ENCODE data around the gene GLOD4.
A peak's percentile ranks its signal among the peaks of the same experiment; 100 is the strongest.
"Not testable (repeated sequence)": the region's sequence is repeated elsewhere in the genome, so short reads cannot be mapped to it uniquely, and the experiment has no call there.

Gene GLOD4

GRCh38 chr17:802481-802880 lies 20.4 kb upstream of the GLOD4 start:
- no peak for DNase-seq

GRCh38 chr17:801660-802059 lies 19.6 kb upstream of the GLOD4 start:
- DNase-seq = no peak

- no peak for DNase-seq
Measured at GRCh38 chr17:800446-801242, 18.6 kb upstream of the GLOD4 start.

GRCh38 chr17:799261-799660 lies 17.2 kb upstream of the GLOD4 start:
- DNase-seq = no peak

GRCh38 chr17:798246-798645 lies 16.2 kb upstream of the GLOD4 start:
- no peak for DNase-seq

GRCh38 chr17:797236-797840 lies 15.3 kb upstream of the GLOD4 start:
- no peak for DNase-seq

- DNase-seq = no peak
Measured at GRCh38 chr17:796609-797008, 14.5 kb upstream of the GLOD4 start.

- no peak for DNase-seq
Measured at GRCh38 chr17:795721-796120, 13.6 kb upstream of the GLOD4 start.

GRCh38 chr17:795276-795675 lies 13.2 kb upstream of the GLOD4 start:
- DNase-seq = no peak

- peak; percentile 3 for DNase-seq
Measured at GRCh38 chr17:794876-795275, 12.8 kb upstream of the GLOD4 start.

- no peak for DNase-seq
Measured at GRCh38 chr17:792277-792676, 10.2 kb upstream of the GLOD4 start.

- DNase-seq = no peak
Measured at GRCh38 chr17:791829-792228, 9.7 kb upstream of the GLOD4 start.

- not testable (repeated sequence) for DNase-seq
Measured at GRCh38 chr17:790874-791247, 8.8 kb upstream of the GLOD4 start.

GRCh38 chr17:789931-790873 lies 8.1 kb upstream of the GLOD4 start:
- not testable (repeated sequence) for DNase-seq

- DNase-seq = no peak
Measured at GRCh38 chr17:789160-789840, 7.2 kb upstream of the GLOD4 start.

- DNase-seq = no peak
Measured at GRCh38 chr17:788551-788950, 6.5 kb upstream of the GLOD4 start.

- DNase-seq = no peak
Measured at GRCh38 chr17:787641-788221, 5.7 kb upstream of the GLOD4 start.

- not testable (repeated sequence) for DNase-seq
Measured at GRCh38 chr17:785901-786300, 3.8 kb upstream of the GLOD4 start.

GRCh38 chr17:784143-784542 lies 2.1 kb upstream of the GLOD4 start:
- no peak for DNase-seq

GRCh38 chr17:778096-778495 lies 4.0 kb downstream of the GLOD4 start:
- DNase-seq = no peak

GRCh38 chr17:774313-774584 lies 7.8 kb downstream of the GLOD4 start:
- no peak for DNase-seq

- DNase-seq = no peak
Measured at GRCh38 chr17:773467-774312, 8.4 kb downstream of the GLOD4 start.
